K562 (cell line): ENCODE data around the gene CCDC183. TPM values are rescaled to one million over a fixed set of nuclear protein-coding genes. Genes with fewer than 3 reads are reported as not detected.

ENCODE experiments used
- ATAC-seq: fragments of 200-7000 bp; cut with Tn5 transposase; 3 replicates; pipeline ENCODE4 v1.9.1; 2020; ENCODE audit warnings: moderate library complexity
- BruUV-seq: library from RNA; stranded (reverse); fragments of 400-500 nt; replicated peaks from 2 replicates; lab custom pipeline; 2021; lab: Mats Ljungman, UMichigan
- CTCF ChIA-PET: fragments of 300-600 bp; formaldehyde crosslinking; extraction: SDS; loops from one replicate; lab custom pipeline; 2021; ENCODE audit warnings: low intra/inter-chr PET ratio; lab: Yijun Ruan, JAX
- POLR2A ChIA-PET: fragments of 300-600, 350-650 bp; sonication (Branson Sonifier 250); formaldehyde crosslinking; extraction: SDS; loops from one replicate; lab custom pipeline; 2021; ENCODE audit warnings: antibody characterized with exemption, inconsistent platforms; lab: Yijun Ruan, JAX
- DNase-seq, 4 experiments: peaks; one replicate each; pipeline versions ENCODE4 v3.0.0 to v3.0.0-alpha.2; 2011 to 2018; ENCODE audit warnings: low spot score in 3 of 4, mixed read lengths in 3 of 4; ENCODE audit errors: extremely low read depth in 1 of 4
- FAIRE-seq: peaks from 2 replicates; lab custom pipeline; 2011; peaks lifted over from hg19 to GRCh38; lab: Jason Lieb, UNC
- H2AFZ ChIP-seq: 2 replicates; pipeline ENCODE4 v1.6.0; 2011; ENCODE audit warnings: low read depth, low read length, control low read depth, inconsistent platforms
- H3K27ac ChIP-seq: fragments of 200-600 bp; 3 replicates; pipeline ENCODE4 v1.8.0; 2011; ENCODE audit warnings: low read depth, mild to moderate bottlenecking, control low read depth, inconsistent platforms, low read length, moderate library complexity, mixed read lengths; ENCODE audit errors: extremely low read depth
- H3K27me3 ChIP-seq, 2 experiments: fragments of 300-600 bp in 1 of 2; 2 replicates in 1 of 2; 3 replicates in 1 of 2; pipeline versions ENCODE4 v1.6.0 to v1.8.0; 2011; ENCODE audit warnings: inconsistent platforms in 2 of 2, low read length in 2 of 2, mild to moderate bottlenecking in 1 of 2, mixed read lengths in 1 of 2, moderate library complexity in 1 of 2; ENCODE audit not compliant: control insufficient read depth in 2 of 2, insufficient read depth in 2 of 2
- H3K36me3 ChIP-seq: fragments of 300-600 bp; 3 replicates; pipeline ENCODE4 v1.8.0; 2011; ENCODE audit warnings: mild to moderate bottlenecking, low read length, inconsistent platforms; ENCODE audit not compliant: control insufficient read depth, insufficient read depth
- H3K4me1 ChIP-seq, 2 experiments: fragments of 200-600 bp in 1 of 2; replicated peaks in 1 of 2; 2 replicates in 1 of 2; 3 replicates in 1 of 2; pipeline versions ENCODE4 v1.5.1 to v1.8.0; 2011; ENCODE audit warnings: inconsistent platforms in 2 of 2, low read length in 2 of 2, mild to moderate bottlenecking in 1 of 2, mixed read lengths in 1 of 2, moderate library complexity in 1 of 2; ENCODE audit not compliant: control insufficient read depth in 2 of 2, insufficient read depth in 2 of 2
- H3K4me2 ChIP-seq: 2 replicates; pipeline ENCODE4 v1.6.1; 2011; ENCODE audit warnings: low read length, control low read depth, inconsistent platforms, mixed read lengths; ENCODE audit not compliant: insufficient read depth
- H3K4me3 ChIP-seq: fragments of 200-600 bp; sonication (generic), shearing (Covaris generic); 2 replicates; pipeline ENCODE4 v1.5.1; 2016; ENCODE audit warnings: control low read depth, inconsistent platforms
- H3K79me2 ChIP-seq: fragments of 200-600 bp; 3 replicates; pipeline ENCODE4 v1.8.0; 2011; ENCODE audit warnings: low read length, inconsistent platforms; ENCODE audit not compliant: control insufficient read depth, insufficient read depth
- H3K9ac ChIP-seq, 2 experiments: 2 replicates each; pipeline versions ENCODE4 v1.6.0 to v1.6.1; 2011; ENCODE audit warnings: low read depth in 2 of 2, low read length in 2 of 2, control low read depth in 1 of 2, inconsistent platforms in 1 of 2, mild to moderate bottlenecking in 1 of 2, mixed read lengths in 1 of 2; ENCODE audit not compliant: insufficient read depth in 1 of 2
- H3K9me1 ChIP-seq: one replicate; pipeline ENCODE4 v1.6.0; 2011; ENCODE audit warnings: inconsistent platforms, mild to moderate bottlenecking, low read length, moderate library complexity; ENCODE audit not compliant: control insufficient read depth, insufficient read depth
- H3K9me3 ChIP-seq: replicated peaks from 2 replicates; pipeline ENCODE4 v1.5.1; 2011; ENCODE audit warnings: low read depth, low read length, inconsistent platforms; ENCODE audit not compliant: control insufficient read depth, insufficient read depth
- H4K20me1 ChIP-seq: replicated peaks from 2 replicates; pipeline ENCODE4 v1.6.1; 2011; ENCODE audit warnings: low read length, inconsistent platforms, mixed read lengths; ENCODE audit not compliant: control insufficient read depth, insufficient read depth
- ZBTB1 ChIP-seq: sonication (generic); formaldehyde crosslinking; IDR thresholded peaks from 2 replicates; pipeline ENCODE4 v1.8.1; 2023; ENCODE audit warnings: missing genetic modification reagents, low read depth, mild to moderate bottlenecking, borderline replicate concordance
- WGBS: fragments of 100-300 bp; shearing (Covaris generic); methylation state at CpG from one replicate; pipeline ENCODE4 v1.1.6; 2016; ENCODE audit warnings: low coverage, mixed read lengths; ENCODE audit not compliant: insufficient coverage; ENCODE audit errors: missing lambda C conversion rate; 5-methylcytosine and 5-hydroxymethylcytosine counted together
- in situ Hi-C: fragments of 300-500 bp; cut with MboI; formaldehyde crosslinking; loops from 4 replicates; pipeline ENCODE4 v1.15.0; 2018; ENCODE audit warnings: inconsistent platforms, mixed read lengths
- intact Hi-C: fragments of 100-400 bp; cut with micrococcal nuclease; formaldehyde crosslinking; loops from 2 replicates; pipeline ENCODE4 v1.14.2; 2022
- polyA plus RNA-seq, 8 experiments: library from polyadenylated mRNA; depleted of rRNA in 4 of 8; stranded (reverse) in 5 of 8; unstranded in 3 of 8; fragments of >200 nt; fragmentation: Nextera tagmentation in 2 of 8; fragmentation: Illumina TruSeq in 1 of 8; extraction: Ambion mirVana in 2 of 8; extraction: Trizol in 1 of 8; gene quantifications; 2 replicates each; pipeline versions ENCODE4 v1.2.1 to v1.2.3, GENCODE V29; 2011 to 2014; ENCODE audit warnings: inconsistent platforms in 1 of 8, missing spikeins in 1 of 8
- total RNA-seq, 7 experiments: library from RNA; depleted of rRNA in 6 of 7; stranded (reverse); fragments of >200 nt in 6 of 7; fragmentation: Illumina TruSeq in 2 of 7; extraction: Trizol in 2 of 7; gene quantifications; 2 replicates each; pipeline versions ENCODE4 v1.2.1 to v1.2.3, GENCODE V29; 2011 to 2021; ENCODE audit warnings: low replicate concordance in 1 of 7
- TF ChIP-seq, protein P1 (sequence below), 2 experiments: IDR thresholded peaks; 2 replicates each; pipeline ENCODE4 v1.6.1; 2011; ENCODE audit warnings: borderline replicate concordance in 1 of 2, control low read depth in 1 of 2, low read depth in 1 of 2, low read length in 1 of 2, mild to moderate bottlenecking in 1 of 2, mixed read lengths in 1 of 2, moderate library complexity in 1 of 2; ENCODE audit not compliant: insufficient read depth in 1 of 2, insufficient read length in 1 of 2, poor library complexity in 1 of 2, severe bottlenecking in 1 of 2; ENCODE audit errors: extremely low read depth in 1 of 2

Gene CCDC183
- total and polyA plus RNA-seq, 9 of the 15 experiments (the other 6 are each of a cell fraction or from before 2014, with no cell fraction given) = 0.21 to 0.60 (median 0.29) TPM; not detected in 4

DNA sequence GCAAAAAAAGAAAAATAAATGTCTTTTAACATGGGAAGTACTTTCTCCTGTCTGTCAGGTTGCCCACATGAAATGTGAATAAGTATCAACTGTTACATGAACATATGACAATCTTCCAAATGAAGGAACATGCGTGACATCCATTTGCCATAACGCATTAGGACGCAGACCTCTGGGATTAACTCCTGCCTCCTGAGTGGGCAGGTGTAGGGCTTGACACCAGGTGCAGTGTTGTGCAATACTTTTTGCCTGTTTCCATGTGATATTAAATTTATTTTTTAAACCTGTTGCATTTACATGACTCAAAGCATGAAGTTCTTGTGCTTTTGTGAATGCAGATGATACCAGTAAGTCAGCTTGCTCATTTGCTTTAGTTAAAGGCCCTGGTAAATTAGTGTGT is 13.7 kb upstream of the CCDC183 start:
- in situ Hi-C loops = loop anchor here (25.0 kb wide), 1 partner anchor 455 kb away; the partner anchor contains the start of genes CYSRT1, RNF224, SLC34A3 and TUBB4B
- FAIRE-seq (no peak), DNase-seq (no peak), ATAC-seq (no peak)
- Histone ChIP-seq H3K4me2 (no peak overlapping the region), H3K27me3 (no peaks in the 10 kb centered on the region), H3K27ac (no peak overlapping the region), H3K9me1 (no peaks in the 10 kb centered on the region), H3K79me2 (no peaks in the 10 kb centered on the region), H3K9me3 (no peaks in the 10 kb centered on the region), H3K4me3 (no peak overlapping the region), H2AFZ (no peak overlapping the region), H3K4me1 (peaks cover 33 to 35% of the 10 kb centered on the region in 2 experiments), H3K9ac (no peak overlapping the region), H4K20me1 (no peaks in the 10 kb centered on the region), H3K36me3 (no peaks in the 10 kb centered on the region)
- ChIA-PET POLR2A (no interaction called here), CTCF (interaction anchor here (1.0 kb wide), 1 partner anchor 11 kb away, joined by 7 read pairs; no protein-coding TSS in a partner anchor)
- no peak for TF ChIP-seq ZBTB1 (CRISPR knock-in tag)
- TF ChIP-seq, protein P1, sequence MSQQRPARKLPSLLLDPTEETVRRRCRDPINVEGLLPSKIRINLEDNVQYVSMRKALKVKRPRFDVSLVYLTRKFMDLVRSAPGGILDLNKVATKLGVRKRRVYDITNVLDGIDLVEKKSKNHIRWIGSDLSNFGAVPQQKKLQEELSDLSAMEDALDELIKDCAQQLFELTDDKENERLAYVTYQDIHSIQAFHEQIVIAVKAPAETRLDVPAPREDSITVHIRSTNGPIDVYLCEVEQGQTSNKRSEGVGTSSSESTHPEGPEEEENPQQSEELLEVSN (IDR thresholded peaks at IDR 0.05; ENCODE audit: borderline replicate concordance in 1 of 2, extremely low read depth in 1 of 2, insufficient read depth in 1 of 2, insufficient read length in 1 of 2, low read depth in 1 of 2, low read length in 1 of 2, poor library complexity in 1 of 2, severe bottlenecking in 1 of 2) = no peak
- BruUV-seq = no TSS peak
- intact Hi-C loops = loop anchor here (10.0 kb wide), 1 partner anchor 462 kb away; the partner anchor contains the start of gene TUBB4B
- WGBS = 95% methylated on average over 3 of the region's 3 CpGs
